ENCODE measurements around the gene GALNT18.

Gene GALNT18

DNA sequence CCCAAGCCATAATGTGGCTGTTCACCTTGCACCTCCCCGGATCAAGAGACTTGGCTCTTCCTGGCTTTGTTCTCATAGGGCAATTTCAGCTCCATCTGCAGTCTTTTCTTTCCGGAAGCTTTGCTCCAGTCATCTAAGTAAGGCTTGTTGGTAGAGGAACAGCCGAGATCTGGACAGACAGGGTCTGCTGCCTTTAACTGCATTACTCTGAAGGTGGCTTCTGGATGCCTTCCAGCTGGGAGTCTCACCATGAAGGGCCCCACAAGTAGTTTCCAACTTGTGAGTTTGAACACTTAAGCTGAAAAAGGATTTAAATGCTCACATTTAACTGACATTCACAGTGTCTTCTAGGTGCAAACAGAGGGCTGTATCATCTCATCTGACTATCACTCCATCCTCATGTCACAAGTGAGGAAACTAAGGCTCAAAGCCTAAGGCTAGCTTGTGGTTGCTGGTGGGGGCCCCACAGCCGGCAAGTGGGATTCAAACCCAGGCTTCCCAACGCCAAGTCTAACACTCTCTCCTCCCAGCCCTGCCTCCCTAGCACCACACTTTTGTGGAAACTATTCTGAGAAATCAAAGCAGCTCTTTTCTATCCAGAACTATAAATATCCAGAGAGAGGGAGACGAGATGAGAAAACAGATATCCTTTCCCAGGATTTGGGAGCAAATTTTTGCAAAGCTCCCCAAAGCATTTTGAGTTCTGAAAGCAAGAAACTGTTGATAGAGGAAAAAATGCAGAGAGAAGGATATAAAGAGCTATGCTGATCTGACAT, 58.4 kb downstream of the GALNT18 start:
- DNase-seq, result no peak

DNA sequence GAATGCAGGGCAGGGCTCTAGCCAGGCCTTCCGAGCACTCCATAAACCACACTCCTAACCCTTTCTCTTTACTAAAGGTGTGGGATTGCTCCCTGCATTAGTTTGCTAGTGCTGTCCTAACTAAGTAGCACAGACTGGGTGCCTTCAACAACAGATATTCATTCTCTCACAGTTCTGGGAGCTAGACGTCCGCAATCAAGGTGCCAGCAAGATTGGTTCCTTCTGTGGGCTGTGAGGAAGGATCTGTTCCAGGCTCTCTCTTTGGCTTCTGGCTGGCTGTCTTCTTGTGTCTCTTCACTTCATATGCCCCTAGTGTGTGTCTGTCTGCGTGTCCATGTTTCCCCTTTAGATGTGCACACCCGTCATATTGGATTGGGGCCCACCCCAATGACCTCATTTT, 59.8 kb downstream of the GALNT18 start:
- no peak for DNase-seq

DNA sequence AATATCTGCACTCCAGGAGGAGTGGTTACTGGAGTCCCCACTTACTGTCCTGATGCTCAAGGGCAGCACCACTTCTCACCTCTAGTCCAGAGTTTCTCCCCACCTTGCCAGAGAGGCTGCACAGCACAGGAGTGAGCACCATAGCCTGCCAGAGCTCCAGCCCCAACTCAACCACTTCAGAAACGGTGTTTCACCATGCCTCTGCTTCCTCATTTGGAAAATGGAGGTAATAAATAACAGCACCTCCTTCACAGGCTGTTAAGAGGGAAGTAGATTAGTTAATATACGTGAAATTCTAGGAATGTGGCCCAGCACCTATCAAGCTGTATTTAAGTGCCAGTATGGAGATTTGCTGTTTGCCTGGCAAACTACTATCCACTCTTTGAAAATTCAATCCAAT, 63.0 kb downstream of the GALNT18 start:
- no peak for DNase-seq

DNA sequence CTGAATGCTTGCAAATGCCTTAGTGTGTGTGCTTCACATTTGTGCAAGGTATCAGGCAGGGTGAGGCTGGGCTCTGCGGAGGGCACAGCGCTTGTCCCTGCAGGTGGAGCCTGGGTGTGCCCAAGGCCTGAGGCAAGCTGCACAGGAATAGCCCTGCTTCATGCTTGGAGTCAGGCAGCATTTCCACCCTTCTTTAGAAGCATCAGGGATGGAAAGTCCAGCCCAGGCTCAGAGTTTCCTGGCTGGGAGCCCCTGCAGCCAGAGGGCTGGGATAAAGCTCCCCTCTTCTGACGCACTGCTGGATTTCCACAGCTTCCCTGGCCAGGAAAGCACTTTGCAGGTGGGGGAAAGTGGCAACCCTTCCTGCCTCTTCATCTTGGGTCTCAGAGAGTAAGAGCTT, 63.4 kb downstream of the GALNT18 start:
- DNase-seq, result no peak

DNA sequence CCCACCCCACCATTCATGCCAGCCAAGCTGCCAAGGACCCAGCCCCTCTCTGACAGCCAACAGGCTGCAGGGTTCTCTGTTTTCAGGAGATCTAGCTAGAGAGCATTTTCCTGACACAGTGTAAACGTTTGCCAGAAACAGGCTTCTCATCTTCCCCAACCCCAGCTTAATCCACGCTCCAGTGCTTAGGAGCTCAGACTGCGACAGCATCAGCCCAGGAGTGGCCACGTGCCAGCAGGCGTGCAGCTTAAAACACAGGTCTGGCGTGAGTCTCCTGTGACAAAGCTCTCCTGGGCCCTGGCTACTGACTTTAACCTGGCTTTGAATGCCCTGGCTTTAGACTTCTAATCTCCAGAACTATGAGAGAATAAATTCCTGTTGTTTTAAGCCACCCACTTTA, 66.6 kb downstream of the GALNT18 start:
- no peak for DNase-seq

DNA sequence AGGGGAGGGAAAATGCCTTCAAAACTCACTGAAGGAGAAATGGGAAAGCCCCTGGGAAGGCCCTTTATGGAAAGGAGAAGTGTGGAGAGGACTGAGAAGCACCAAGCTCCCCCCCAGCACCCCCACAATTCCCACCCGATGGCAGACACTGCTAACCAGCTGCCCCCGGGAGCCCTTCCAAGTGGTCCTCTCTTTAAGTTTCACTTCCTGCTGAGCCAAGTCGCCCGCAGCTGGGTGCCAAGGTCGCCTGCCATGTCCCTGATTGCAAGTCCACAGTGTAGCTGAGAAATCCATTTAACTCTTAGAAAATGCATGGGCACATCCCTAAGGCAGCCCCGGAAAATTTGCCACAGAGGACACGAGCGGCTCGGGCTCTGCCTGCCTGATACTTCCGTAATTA, 68.2 kb downstream of the GALNT18 start:
- no peak for DNase-seq

DNA sequence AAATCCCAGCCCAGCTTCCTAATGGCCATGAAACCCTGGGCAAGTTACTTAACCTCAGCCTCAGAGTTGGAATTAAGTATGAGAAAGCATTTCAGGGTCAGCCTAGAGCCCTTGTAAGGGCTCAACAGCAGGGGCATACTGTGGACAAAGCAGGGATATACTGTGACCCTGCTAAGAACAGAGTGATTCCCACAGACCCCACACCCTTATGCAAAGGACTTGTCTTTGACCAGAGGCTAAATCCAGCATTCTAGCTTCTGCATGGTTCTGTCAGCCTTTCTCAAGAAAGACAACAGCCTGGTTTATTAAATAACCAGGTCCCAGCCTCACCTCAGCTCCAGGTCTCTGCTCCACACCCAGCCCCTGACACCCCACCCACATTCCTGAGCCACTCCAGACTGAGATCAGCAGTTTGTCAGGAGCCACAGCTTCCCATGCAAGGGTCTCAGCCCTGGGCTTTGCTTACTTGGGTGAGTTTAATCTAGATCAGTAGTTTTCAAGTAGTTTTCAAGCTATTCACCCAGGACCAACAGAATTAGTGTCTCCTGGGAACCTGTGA, 69.2 kb downstream of the GALNT18 start:
- no peak for DNase-seq

DNA sequence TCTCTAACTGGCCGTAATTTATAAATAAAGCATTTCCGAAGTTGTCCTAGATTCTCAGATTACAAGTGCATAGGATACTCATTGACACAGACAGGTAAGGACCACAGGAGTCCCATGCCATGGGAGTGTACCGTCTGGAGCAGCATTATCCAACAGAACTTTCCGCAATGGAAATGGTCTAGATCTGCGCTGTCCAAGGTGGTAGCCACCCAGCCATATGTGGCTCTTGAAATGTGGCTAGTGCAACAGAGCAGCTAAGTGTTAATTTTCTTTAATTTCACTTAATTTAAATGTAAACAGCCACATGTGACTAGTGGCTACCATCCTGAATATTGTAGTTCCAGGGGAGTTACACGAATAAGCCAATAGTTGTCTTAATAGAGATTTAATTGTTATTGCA, 71.3 kb downstream of the GALNT18 start:
- DNase-seq, result no peak

DNA sequence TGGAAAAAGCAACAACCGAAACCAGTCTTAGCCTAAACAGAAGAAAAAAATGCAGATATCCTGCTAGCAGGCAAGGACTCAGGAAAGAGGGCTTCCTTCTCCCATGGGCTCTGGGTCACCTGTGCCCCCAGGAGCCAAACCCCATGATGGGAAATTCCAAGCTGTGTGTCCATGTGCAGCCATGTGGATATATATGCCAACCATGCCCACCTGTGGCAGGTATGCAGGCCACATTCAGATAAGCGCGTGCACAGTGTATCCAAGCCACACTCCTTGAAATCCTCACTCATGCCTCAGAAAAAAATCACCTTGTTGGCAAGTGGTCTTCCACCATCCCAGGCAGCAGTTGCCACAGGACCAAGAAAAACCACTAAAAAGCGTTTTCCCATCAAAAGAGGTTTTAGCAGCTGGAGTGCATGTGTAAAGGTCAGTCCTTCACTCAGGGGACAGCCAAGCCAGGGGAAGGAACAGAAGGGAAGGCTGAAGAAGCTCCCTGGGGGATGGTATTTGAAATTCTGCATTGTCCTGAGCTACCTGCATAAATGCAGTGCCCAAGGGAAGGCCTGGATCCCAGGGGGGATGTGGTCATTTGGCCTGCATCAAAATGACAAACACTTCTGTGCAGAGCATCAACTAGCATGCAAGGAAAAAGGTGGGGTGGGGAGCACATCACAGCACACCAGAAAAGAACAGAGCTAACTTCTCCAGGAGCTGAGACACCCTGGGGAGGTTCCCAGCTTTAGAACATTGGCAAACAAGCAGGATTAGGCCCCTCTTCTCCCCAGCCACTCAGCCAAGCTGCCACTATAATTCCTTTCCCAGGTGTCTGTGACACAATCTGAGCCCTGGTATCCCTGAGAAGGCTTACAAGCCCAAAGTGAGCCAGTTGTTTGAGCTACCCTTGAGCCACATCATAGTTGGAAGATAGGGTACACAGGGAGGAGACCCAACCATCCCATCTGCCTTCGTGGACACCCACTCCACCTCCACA, 76.2 kb downstream of the GALNT18 start:
- no peak for DNase-seq

DNA sequence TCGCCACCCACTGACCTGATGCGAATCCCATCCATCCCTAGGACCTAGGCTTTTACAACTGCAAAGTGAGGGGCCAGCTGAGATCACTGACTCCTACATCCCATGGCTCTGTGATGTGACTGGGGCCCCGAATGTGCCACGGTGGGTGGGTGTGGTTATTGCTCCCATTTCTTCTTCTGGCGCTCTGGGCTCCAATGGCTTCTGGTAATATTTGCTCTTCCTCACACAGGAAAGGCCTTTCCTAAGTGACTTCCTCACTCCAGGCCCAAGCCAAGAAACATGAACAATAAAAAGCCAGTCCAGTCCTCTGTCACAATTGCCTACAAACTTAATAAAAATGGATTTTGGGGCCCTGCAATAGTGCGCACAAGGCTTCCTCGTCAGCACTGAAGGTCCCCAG, 78.1 kb downstream of the GALNT18 start:
- DNase-seq, result no peak

DNA sequence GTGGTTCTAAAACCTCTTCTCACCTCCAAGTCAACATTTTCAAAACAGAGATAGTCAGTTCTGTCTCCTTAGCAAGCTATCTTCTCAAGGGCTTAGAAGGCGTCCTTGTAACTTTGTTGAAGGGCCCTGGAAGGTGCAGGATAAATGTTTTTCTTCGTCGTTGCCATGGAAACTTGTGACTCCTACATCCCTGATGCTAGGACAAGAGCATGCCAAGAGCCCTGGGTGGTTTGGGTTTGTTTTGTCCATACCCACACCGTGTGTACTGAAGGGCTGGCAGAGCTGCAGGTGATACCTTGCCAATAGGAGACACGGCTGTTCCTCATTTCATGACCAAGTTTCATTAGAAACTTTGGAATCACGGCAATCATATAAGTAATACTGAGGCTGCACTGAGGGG, 81.6 kb downstream of the GALNT18 start:
- DNase-seq, result no peak

DNA sequence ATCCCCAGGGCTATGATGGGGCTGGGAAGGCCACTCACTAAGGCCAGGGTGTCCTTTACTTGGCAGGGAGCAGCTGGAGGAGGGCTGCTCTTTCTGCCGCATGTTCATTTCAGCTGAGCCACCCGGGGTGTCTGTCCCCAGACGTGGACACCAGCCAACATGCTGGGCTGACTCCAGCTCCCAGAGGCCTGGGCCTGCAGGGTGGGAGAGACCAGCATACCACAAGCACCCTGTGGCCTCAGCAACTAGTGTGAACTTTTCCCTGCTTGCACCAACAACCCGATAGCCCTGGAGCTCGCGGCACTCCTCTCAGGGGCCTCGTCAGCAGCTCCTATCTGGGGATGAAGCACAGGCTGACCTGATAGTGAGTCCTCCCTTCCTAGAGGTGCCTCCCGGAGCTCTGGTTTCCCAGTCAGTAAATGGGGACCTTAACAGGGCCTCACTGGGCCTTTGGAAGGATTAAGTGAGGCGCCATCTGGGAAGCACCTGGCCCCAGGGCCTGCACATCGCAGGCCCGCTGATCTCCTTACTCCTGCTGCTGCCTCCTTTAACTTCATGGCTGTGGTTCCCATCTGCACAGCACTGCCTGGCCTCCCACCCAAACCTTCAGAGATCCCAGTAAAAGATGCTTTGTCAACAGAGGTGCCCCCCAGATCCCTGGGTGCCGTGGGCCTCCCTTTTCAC, 83.4 kb downstream of the GALNT18 start:
- no peak for DNase-seq

DNA sequence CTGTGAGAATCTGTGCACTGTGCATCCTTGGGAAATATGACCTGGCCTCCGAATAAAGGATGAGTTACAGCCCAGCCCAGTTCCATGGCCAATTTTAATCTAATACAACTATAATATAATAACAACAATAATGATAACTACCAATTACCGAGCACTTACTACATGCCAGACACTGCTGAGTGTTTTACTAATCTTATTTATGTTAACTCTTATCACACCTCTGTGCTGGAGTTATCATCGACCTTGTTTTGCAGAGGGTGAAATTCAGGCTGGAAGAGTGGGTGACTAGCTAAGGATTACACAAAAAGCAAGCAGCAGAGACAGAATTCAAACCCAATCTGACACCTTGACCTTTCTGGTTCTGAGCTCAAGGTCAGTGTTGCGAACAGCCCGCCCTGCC, 83.9 kb downstream of the GALNT18 start:
- no peak for DNase-seq

DNA sequence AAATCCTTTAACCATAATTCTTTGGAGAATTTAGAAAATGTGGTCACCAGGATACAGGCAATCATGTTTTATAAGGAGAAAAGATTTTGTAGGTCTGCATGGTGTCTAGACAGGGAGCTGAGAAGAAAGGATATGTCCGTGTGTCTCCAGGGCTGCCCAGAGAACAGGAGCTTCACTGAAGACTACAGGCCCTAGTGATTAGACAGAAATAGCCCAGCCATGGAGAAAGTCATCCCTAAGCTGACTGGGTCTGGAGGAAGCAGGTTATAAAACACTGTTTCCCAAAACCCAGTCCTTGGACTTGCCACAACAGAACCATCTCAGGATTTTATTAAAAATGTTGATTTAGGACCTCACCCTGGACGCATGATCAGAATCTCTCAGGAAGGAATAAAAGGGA, 84.4 kb downstream of the GALNT18 start:
- no peak for DNase-seq

DNA sequence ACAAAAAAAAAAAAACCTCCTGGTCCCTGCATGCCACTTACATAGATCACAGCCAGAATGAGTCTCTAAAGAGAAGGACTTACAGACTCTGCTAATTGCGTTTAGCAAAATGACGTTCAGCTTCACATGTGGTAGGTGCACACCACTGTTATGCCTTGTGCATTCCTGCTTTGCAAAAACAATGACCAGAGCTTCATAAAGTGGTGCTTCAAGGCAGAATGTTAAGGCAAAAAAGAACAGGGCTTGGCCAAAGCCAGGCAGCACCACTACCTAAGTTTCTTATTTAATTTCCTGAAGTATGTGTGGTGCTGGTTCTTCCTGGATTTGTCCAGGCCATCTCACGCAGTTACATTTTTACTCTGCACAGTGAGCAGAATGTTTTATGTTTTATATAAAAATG, 85.2 kb downstream of the GALNT18 start:
- no peak for DNase-seq

DNA sequence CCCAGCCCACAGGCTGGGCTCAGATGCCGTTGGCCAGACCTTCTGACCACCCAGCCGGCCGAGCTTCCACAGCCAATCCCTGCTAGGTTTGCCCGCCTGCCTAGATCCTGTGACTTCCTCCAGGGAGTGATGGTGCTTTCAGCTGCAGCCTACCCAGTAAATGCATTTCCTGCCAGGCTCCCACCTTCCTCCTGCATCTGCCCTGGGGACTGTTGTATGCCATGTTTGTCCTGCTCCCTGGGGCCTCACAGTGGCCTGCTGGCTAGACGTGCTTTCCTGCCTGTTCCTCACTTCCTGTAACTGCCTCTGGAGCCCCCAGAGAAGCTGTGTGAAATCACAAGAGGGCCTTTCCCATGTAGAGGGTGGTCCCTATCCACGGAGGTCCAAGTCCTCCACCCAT, 86.2 kb downstream of the GALNT18 start:
- no peak for DNase-seq

DNA sequence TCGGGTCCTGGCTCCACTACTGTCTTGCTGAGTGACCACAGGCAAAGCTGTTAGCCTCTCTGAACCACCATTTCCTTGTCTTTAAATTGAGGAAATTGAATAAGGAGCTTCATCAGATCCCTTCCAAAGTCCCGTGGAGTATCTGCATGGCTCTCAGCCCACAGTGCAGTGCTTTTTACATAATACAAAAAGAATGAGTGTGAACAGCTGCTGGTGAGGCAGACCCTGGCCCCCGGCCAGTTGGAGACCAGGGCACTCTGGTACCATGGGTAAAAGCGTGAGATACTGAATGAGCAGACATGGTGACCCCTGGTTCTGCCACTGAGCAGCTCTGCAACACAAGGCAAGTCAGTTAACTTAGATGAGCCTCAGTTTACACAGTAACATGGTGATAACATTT, 86.8 kb downstream of the GALNT18 start:
- no peak for DNase-seq

DNA sequence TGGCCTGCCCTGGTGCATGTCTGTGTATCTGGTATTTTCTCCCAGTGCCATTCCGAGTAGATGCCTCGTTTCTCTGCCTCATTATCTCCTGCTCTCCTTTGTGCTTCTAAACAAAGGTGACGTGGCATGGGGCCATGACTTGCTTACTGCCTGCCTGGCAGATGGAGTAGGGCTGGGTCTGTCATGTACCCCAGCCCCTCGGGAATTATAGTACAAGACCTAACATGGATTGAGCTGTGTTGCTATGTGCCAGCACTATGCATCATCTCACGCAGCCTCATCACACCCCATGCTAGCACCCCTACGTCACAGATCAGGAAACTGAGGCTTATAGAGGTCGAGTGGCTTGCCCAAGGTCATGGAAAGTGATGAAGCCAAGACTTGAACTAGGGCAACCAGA, 88.1 kb downstream of the GALNT18 start:
- DNase-seq, result no peak

DNA sequence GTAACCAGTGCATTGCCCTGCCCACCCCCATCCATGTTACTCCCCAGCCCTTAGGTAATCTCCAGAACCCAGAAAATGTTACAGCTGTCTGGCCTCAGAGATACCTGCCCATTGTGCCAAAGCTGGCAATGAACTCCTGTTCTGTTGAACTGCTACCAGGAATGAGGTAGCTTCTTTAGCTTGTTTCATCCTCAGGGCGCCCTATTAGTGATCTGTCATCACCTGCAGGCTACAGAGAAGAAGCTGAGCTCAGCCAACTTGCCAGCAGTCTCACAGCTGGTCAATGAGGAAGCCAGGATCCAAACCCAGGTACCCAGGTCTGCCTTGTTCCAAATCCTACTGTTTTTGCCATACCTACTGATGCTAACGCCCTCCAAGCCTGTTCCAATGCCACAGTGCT, 88.7 kb downstream of the GALNT18 start:
- no peak for DNase-seq

DNA sequence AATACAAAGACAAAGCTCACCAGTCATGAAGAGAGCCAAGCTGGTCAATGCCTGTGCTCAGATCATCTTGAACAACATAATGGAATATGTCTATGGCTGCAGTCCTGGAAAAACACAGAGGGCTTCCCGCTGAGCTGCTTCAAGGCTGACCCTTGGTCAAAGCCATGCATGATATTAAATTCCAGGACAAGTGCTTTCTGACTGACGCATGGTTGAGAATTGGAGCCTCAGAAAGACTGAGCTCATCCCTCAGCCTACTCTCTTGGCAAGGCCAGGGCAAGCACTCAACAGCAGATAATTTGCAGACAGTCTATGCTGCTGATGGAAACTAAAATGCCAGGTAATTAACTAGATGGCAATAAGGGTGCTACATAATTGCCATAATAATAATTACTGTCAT, 89.2 kb downstream of the GALNT18 start:
- peak; percentile 14 for DNase-seq

DNA sequence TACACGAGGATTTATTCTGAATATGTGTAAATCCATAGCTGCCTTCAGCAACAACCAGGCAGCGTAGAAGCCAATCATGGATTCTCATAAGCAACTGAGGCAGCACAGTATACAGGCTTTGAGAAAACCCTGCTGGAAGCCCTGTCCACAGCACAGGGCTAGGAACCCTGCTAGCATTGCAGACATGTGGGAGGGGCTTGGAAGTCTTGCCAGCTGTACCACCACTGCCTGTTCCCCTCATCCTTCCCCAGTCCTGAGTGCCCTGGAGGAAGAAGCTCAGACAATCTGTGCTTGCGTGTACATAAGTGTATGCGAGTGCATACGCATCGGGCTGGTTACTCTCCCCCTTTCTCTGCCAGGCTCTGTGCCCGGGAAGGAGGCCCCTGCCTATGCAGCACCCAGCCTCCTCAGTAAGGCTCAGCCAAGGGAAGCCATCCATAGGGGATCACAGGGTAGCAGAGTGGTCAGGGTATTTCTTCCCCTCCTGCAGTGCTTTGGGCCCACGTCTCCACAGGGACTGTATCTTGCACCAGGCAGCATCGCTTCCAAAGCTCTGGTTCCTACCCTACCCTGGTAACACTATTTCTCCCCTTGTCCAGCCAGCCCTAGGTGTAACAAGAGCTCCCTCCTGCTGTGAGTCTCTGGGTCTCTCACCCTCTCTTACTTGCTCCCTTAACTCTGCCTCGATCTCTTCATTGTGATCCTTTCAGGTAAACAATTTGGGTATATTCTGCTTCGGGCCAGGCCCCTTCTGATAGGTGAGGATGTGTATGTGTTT, 90.5 kb downstream of the GALNT18 start:
- no peak for DNase-seq

DNA sequence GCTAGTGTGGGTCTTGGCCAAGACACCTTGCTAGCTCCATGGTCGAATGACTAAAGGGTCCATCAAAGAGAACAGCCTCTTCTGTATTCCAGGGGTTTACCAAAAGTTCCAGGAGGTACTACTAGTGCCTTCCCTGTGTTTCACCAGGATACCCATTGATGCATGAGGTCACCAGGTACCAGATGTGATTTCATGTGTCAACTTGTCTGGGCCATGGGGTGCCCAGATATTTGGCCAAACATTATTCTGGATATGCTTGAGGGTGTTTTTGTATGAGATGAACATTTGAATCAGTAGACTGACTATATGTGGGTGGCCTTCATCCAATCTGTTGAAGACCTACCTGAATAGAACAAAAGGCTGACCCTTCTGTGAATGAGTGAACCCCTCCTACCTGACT, 92.8 kb downstream of the GALNT18 start:
- DNase-seq, result no peak
